HTR-8/SVneo (cell line): ENCODE measurements around the gene ABCB10.
"Not testable (repeated sequence)": the region's sequence is repeated elsewhere in the genome, so short reads cannot be mapped to it uniquely, and the experiment has no call there.

Experiments
- DNase-seq: peaks from one replicate; pipeline ENCODE4 v3.0.0; 2011; ENCODE audit warnings: low spot score, mixed read lengths; ENCODE audit not compliant: insufficient read length
- FAIRE-seq: peaks from 2 replicates; lab custom pipeline; 2011; peaks lifted over from hg19 to GRCh38; lab: Jason Lieb, UNC

ABCB10 gene

DNA sequence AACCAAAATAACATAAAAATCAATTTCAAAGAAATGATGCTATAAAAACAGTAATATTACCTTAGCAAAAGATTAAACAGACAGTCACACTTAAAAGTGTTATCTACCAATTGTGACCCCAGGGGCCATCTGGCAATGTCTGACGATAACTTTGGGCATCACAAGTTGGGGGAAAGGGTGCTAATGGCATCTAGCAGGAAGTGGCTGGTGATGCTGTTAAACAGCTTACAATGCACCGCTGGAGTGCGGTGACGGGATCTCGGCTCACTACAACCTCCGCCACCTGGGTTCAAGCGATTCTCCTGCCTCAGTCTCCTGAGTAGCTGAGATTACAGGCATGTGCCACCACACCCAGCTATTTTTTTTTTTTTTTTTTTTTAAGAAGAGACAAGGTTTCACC lies 78.0 kb downstream of the ABCB10 start:
- FAIRE-seq, result no peak
- DNase-seq, result no peak

DNA sequence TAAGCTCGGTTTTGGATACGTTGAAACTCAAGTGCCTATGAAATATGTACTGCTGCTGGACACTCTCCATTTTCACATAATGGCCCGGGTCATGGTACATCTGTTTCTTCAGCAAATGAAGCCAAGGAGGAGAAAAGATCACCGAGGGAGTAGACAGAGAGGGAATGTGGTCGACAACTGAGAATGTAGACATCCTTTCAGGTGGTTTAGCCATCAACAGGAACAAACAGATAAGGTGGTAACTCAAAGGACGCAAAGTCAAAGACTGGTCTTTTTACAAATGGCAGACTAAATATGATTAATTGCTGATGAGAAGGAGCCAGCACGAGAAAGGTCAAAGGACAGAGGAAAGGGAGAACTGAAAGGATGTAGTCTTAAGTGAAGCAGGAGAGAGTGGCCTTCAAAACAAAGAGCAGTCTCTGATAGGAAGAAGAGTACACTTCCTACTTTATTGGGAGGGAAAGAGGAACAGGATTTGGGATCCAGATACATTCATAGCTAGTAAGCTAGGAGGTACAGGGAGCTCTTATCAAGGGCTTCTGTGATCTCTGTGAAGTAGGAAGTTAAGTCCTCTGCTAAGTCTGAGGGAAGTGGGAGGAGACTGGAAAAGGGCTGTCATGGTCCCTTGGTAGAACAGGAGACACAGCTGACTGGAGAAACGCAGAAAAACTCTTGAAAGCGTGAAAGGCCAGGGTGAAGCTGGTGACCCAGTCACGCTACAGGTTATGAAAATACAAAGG lies 78.7 kb downstream of the ABCB10 start:
- FAIRE-seq (no peak), DNase-seq (no peak)

DNA sequence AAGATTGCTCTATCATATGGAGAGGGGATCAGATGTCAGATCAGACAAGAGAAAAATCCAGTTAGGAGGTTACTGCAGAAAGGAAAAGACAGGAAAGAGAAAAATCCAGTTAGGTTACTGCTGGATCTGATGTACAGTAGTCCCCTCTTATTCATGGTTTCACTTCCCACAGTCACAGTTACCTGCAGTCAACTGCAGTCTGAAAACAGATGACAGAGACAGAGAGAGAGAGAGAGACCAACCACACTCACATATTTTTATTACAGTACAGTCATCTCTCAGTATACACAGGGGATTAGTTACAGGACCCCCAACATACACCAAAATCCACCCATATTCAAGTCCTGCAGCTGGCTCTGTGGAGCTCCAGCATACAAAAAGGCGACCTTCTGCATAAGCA lies 79.7 kb downstream of the ABCB10 start:
- FAIRE-seq (no peak), DNase-seq (no peak)

DNA sequence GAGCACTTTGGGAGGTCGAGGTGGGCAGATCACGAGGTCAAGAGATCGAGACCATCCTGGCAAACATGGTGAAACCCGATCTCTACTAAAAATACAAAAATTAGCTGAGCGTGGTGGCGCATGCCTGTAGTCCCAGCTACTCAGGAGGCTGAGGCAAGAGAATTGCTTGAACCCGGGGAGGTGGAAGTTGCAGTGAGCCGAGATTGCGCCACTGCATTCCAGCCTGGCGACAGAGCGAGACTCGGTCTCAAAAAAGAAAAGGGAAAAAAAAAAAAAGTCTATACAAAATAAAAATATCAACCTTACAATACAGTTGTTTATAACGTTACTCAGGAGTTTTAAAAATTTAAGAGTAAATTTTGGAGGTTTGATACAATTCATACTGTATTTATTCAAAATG lies 82.6 kb downstream of the ABCB10 start:
- not testable (repeated sequence) for DNase-seq, FAIRE-seq

DNA sequence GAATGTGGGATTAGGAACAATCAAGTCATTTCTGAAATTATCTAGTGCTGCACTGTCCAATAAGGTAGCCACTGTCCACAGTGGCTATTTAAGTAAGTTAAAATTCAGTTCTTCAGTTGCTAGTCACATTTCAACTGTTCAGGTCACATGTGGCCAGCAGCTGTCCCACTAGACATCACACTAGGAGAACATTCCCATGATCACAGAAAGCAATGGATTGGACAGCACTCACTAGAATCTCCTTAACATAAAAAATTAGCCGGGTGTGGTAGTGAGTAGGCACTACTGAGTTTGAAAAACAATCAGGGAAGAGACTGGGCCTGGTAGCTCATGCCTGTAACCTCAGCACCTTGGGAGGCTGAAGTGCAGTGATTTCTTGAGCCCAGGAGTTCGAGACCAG lies 84.0 kb downstream of the ABCB10 start:
- no peak for DNase-seq
- no peak for FAIRE-seq

DNA sequence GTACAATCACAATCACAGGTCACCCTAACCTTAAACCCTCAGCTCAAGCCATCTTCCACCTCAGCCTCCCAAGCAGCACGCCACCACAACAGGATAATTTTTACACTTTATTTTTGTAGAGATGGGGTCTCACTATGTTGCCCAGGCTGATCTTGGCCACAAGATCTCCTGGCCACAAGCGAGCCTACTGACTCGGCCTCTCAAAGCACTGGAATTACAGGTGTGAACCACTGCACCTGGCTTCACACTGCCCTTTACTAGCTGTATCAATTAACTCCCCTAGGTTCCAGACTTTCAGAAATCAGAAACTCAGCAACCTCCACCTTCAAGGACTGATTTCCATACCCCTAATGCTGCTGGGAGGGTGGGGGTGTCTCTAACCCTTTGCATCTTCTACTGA lies 87.3 kb downstream of the ABCB10 start:
- FAIRE-seq (no peak), DNase-seq (no peak)

DNA sequence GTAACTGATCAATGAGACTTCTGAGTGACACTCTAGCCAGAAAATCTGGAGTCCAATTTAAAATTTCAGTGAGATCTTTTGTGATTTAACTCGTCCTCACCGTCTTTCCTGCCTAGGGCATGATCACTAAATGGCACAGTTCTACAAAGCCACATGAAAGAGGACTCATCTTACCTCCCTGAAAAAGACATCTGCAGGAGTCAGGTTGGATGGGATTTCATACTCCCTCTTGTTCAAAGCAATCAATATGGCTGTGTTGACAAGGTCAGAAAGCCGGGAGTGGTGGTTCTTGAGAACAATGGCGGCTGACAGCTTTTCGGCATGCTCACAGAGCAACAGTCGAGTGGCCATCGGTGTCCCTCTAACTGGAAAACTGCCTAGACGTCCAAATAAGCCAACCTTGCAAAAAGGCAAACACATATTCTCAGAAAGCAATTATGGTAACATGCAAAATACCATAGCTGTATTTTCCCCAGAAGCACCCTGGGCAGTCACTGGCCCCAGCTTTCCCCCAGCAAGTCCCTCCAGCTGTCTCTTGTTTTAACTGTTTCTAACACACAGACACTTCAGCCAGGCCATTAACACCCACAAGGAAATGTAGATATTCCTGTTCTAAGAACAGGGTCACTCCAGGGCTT lies 88.0 kb downstream of the ABCB10 start:
- DNase-seq, result no peak
- no peak for FAIRE-seq

DNA sequence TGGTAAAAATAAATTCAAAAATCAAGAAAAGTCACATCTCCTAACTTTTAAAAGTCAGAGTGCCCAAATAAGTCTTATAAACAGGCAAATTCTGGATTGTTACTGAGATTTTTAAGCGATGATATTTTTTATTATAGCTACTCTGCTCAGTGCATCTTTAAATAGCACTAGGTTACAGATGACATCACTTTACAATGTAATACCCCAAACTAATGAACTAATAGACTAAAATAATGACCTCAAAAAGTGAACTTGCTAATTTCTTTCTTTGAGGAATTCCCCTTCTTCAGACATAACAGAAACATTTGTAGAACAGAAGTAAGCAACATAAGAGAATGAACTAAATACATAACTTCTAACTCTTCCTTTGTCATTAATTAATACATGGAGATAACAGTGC lies 91.6 kb downstream of the ABCB10 start:
- FAIRE-seq (no peak), DNase-seq (no peak)
